H1 (cell line): Measurements from ENCODE around the gene LSR. TPM values are rescaled to one million over a fixed set of nuclear protein-coding genes. Genes with fewer than 3 reads are reported as not detected.

Experiments
- HDAC2 ChIP-seq, 2 experiments: fragments of 300-600 bp in 1 of 2; sonication (generic) in 1 of 2; IDR thresholded peaks; 2 replicates each; pipeline ENCODE4 v1.6.1; 2011 to 2012; ENCODE audit warnings: low read depth in 2 of 2, low read length in 2 of 2, mild to moderate bottlenecking in 2 of 2, moderate library complexity in 2 of 2, borderline replicate concordance in 1 of 2, inconsistent platforms in 1 of 2
- TAF1 ChIP-seq: IDR thresholded peaks from 2 replicates; pipeline ENCODE4 v1.6.1; 2011; ENCODE audit warnings: mild to moderate bottlenecking, low read depth, low read length
- YY1 ChIP-seq: IDR thresholded peaks from 2 replicates; pipeline ENCODE4 v1.6.1; 2011; ENCODE audit warnings: low read depth, mild to moderate bottlenecking, low read length
- polyA plus RNA-seq, 7 experiments: library from polyadenylated mRNA; depleted of rRNA in 3 of 7; stranded (reverse) in 5 of 7; unstranded in 2 of 7; fragments of >200 nt in 5 of 7; fragments of 200-250 nt in 2 of 7; gene quantifications; 1 replicate in 5 of 7; 2 replicates in 1 of 7; 4 replicates in 1 of 7; pipeline versions ENCODE4 v1.2.1 to v1.2.3, GENCODE V29; 2011 to 2013; ENCODE audit warnings: missing spikeins in 2 of 7, mixed read lengths in 2 of 7
- total RNA-seq: library from RNA; stranded (reverse); fragmentation: NEBNext Ultra II Directional; extraction: Animal tissue kit (Norgen Biotek cat#: 25700); gene quantifications from 2 replicates; pipeline ENCODE4 v1.2.1, GENCODE V29; 2021
- TF ChIP-seq, protein P1 (sequence below): IDR thresholded peaks from 2 replicates; pipeline ENCODE4 v1.6.1; 2012; ENCODE audit warnings: low read length, inconsistent platforms

LSR gene
- total and polyA plus RNA-seq, 2 of the 8 experiments (the other 6 are each of a cell fraction or from before 2014, with no cell fraction given): 159 to 186 TPM

DNA sequence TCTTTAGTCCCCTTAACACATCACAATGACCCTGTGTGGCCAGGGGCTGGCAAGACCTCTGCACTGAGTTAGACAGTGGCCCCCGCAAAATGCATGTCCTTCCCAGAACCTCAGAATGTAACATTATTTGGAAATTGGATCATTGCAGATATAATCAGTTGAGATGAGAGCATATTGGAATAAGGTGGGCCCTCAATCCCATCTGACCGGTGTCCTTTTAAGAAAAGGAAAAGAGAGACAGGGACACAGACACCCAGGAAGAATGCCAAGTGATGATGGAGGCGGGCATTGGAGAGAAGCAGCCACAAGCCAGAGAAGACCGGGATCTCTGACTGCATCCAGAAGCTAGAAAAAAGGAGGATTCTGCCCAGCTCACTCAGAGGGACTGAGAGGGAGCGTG is 22.1 kb upstream of the LSR start (continued):
- TF ChIP-seq, protein P1, sequence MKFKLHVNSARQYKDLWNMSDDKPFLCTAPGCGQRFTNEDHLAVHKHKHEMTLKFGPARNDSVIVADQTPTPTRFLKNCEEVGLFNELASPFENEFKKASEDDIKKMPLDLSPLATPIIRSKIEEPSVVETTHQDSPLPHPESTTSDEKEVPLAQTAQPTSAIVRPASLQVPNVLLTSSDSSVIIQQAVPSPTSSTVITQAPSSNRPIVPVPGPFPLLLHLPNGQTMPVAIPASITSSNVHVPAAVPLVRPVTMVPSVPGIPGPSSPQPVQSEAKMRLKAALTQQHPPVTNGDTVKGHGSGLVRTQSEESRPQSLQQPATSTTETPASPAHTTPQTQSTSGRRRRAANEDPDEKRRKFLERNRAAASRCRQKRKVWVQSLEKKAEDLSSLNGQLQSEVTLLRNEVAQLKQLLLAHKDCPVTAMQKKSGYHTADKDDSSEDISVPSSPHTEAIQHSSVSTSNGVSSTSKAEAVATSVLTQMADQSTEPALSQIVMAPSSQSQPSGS: no peak
- TF ChIP-seq TAF1: no peak
- TF ChIP-seq YY1: no peak
- no peak for TF ChIP-seq HDAC2 (IDR thresholded peaks at IDR 0.05; ENCODE audit: borderline replicate concordance in 1 of 2, low read depth in 2 of 2, low read length in 2 of 2)
